IMR-90 (cell line): ENCODE results near the gene MYO1D. TPM values are rescaled to one million over a fixed set of nuclear protein-coding genes. Genes with fewer than 3 reads are reported as not detected.

Experiments
- ATAC-seq: fragments of 200-7000 bp; cut with Tn5 transposase; 2 replicates; pipeline ENCODE4 v1.9.1; 2020; ENCODE audit warnings: low read depth, mild to moderate bottlenecking, moderate library complexity
- BruUV-seq: library from RNA; stranded (reverse); fragments of 400-500 nt; replicated peaks from 2 replicates; lab custom pipeline; 2021; lab: Mats Ljungman, UMichigan
- CTCF ChIA-PET: fragments of 300-600 bp; formaldehyde crosslinking; extraction: SDS; loops from one replicate; lab custom pipeline; 2021; ENCODE audit warnings: antibody characterized with exemption; lab: Yijun Ruan, JAX
- POLR2A ChIA-PET: fragments of 300-600 bp; sonication (Branson Sonifier 250); formaldehyde crosslinking; loops from one replicate; lab custom pipeline; 2022; ENCODE audit warnings: antibody characterized with exemption; ENCODE audit not compliant: unreplicated experiment; lab: Charles Lee
- DNase-seq: peaks from one replicate; pipeline ENCODE4 v3.0.0; 2013
- H2AFZ ChIP-seq: replicated peaks from 2 replicates; pipeline ENCODE3; 2013; ENCODE audit warnings: low read length, mild to moderate bottlenecking; ENCODE audit not compliant: poor library complexity
- H2AK5ac ChIP-seq: 2 replicates; pipeline ENCODE4 v1.6.1; 2013; ENCODE audit warnings: low read depth, low read length, inconsistent platforms
- H2AK9ac ChIP-seq: replicated peaks from 2 replicates; pipeline ENCODE3; 2013; ENCODE audit warnings: mild to moderate bottlenecking, low read depth, low read length, moderate library complexity; ENCODE audit not compliant: poor library complexity
- H2BK120ac ChIP-seq: 2 replicates; pipeline ENCODE4 v1.6.1; 2013; ENCODE audit warnings: low read depth, low read length, inconsistent platforms
- H2BK15ac ChIP-seq: 3 replicates; pipeline ENCODE4 v1.6.1; 2013; ENCODE audit warnings: low read depth, low read length, inconsistent platforms
- H2BK20ac ChIP-seq: 2 replicates; pipeline ENCODE4 v1.6.1; 2013; ENCODE audit warnings: low read depth, mild to moderate bottlenecking, inconsistent platforms, low read length, moderate library complexity
- H2BK5ac ChIP-seq: 2 replicates; pipeline ENCODE4 v1.6.1; 2013; ENCODE audit warnings: mild to moderate bottlenecking, low read depth, low read length, inconsistent platforms; ENCODE audit not compliant: poor library complexity, severe bottlenecking
- H3K14ac ChIP-seq: replicated peaks from 2 replicates; pipeline ENCODE4 v1.6.1; 2013; ENCODE audit warnings: low read depth, low read length, inconsistent platforms
- H3K18ac ChIP-seq: 2 replicates; pipeline ENCODE4 v1.6.1; 2013; ENCODE audit warnings: low read depth, low read length, control low read depth
- H3K23ac ChIP-seq: 2 replicates; pipeline ENCODE4 v1.6.1; 2013; ENCODE audit warnings: low read depth, low read length, inconsistent platforms
- H3K27ac ChIP-seq: 2 replicates; pipeline ENCODE4 v1.5.1; 2013; ENCODE audit warnings: mild to moderate bottlenecking, control low read depth, low read length; ENCODE audit not compliant: insufficient read depth
- H3K27me3 ChIP-seq: 2 replicates; pipeline ENCODE4 v1.6.1; 2013; ENCODE audit warnings: low read length; ENCODE audit not compliant: control insufficient read depth, insufficient read depth
- H3K36me3 ChIP-seq: 2 replicates; pipeline ENCODE4 v1.6.1; 2013; ENCODE audit warnings: low read length, mixed read lengths; ENCODE audit not compliant: control insufficient read depth, insufficient read depth
- H3K4ac ChIP-seq: 2 replicates; pipeline ENCODE4 v1.6.1; 2013; ENCODE audit warnings: low read depth, low read length, inconsistent platforms
- H3K4me1 ChIP-seq: 2 replicates; pipeline ENCODE4 v1.6.1; 2013; ENCODE audit warnings: low read length, mixed read lengths; ENCODE audit not compliant: control insufficient read depth, insufficient read depth
- H3K4me2 ChIP-seq: 2 replicates; pipeline ENCODE4 v1.6.1; 2013; ENCODE audit warnings: low read depth, mild to moderate bottlenecking, control low read depth, low read length, moderate library complexity
- H3K4me3 ChIP-seq: 2 replicates; pipeline ENCODE4 v1.5.1; 2013; ENCODE audit warnings: low read depth, mild to moderate bottlenecking, control low read depth, low read length, moderate library complexity; ENCODE audit not compliant: insufficient read depth
- H3K56ac ChIP-seq: 2 replicates; pipeline ENCODE4 v1.6.1; 2013; ENCODE audit warnings: low read length, inconsistent platforms; ENCODE audit not compliant: insufficient read depth; ENCODE audit errors: extremely low read depth
- H3K79me1 ChIP-seq, 2 experiments: 2 replicates each; pipeline ENCODE4 v1.6.1; 2013; ENCODE audit warnings: low read length in 2 of 2, inconsistent platforms in 1 of 2, low read depth in 1 of 2
- H3K9ac ChIP-seq: 2 replicates; pipeline ENCODE4 v1.6.1; 2013; ENCODE audit warnings: low read depth, low read length, control low read depth
- H3K9me1 ChIP-seq: 2 replicates; pipeline ENCODE4 v1.6.1; 2013; ENCODE audit warnings: low read length, inconsistent platforms; ENCODE audit not compliant: insufficient read depth
- H3K9me3 ChIP-seq: 2 replicates; pipeline ENCODE4 v1.6.1; 2013; ENCODE audit warnings: low read length; ENCODE audit not compliant: control insufficient read depth, insufficient read depth
- H4K20me1 ChIP-seq: 2 replicates; pipeline ENCODE4 v1.6.1; 2013; ENCODE audit warnings: low read length, inconsistent platforms; ENCODE audit not compliant: insufficient read depth
- H4K5ac ChIP-seq: 2 replicates; pipeline ENCODE4 v1.6.1; 2013; ENCODE audit warnings: mild to moderate bottlenecking, low read depth, low read length, control low read depth
- H4K8ac ChIP-seq, 2 experiments: 2 replicates each; pipeline ENCODE4 v1.6.1; 2013; ENCODE audit warnings: low read depth in 2 of 2, low read length in 2 of 2, control low read depth in 1 of 2, inconsistent platforms in 1 of 2
- H4K91ac ChIP-seq: 2 replicates; pipeline ENCODE4 v1.6.1; 2013; ENCODE audit warnings: low read depth, low read length, inconsistent platforms; ENCODE audit not compliant: insufficient read depth
- CEBPB ChIP-seq: IDR thresholded peaks from 2 replicates; pipeline ENCODE4 v1.6.1; 2012; ENCODE audit warnings: low read depth, low read length, improper control_type of control experiment
- CTCF ChIP-seq: conservative IDR thresholded peaks from 2 replicates; pipeline ENCODE4 v1.5.1; 2012; ENCODE audit warnings: mild to moderate bottlenecking, low read depth, low read length, improper control_type of control experiment
- POLR2A ChIP-seq: IDR thresholded peaks from 2 replicates; pipeline ENCODE4 v1.6.1; 2012; ENCODE audit warnings: mild to moderate bottlenecking, low read depth, low read length
- RFX5 ChIP-seq: IDR thresholded peaks from 2 replicates; pipeline ENCODE4 v1.8.0; 2012; ENCODE audit warnings: low read depth, mild to moderate bottlenecking, low read length, moderate library complexity
- WGBS, 2 experiments: methylation state at CpG; one replicate each; pipeline versions ENCODE4 v1.1.5 to v1.1.7; 2013; ENCODE audit warnings: missing lambda C conversion rate in 2 of 2; ENCODE audit not compliant: insufficient read length in 1 of 2; ENCODE audit errors: extremely low coverage in 2 of 2; 5-methylcytosine and 5-hydroxymethylcytosine counted together
- dilution Hi-C: fragments of 300-500 bp; cut with HindIII; formaldehyde crosslinking; loops from one replicate; pipeline ENCODE4 v1.14.3; 2018; ENCODE audit warnings: low sequenced_read_pairs; ENCODE audit not compliant: unreplicated experiment
- in situ Hi-C: fragments of 300-500 bp; cut with MboI; formaldehyde crosslinking; loops from 3 replicates; pipeline ENCODE4 v1.14.3; 2019; ENCODE audit warnings: low sequenced_read_pairs, inconsistent platforms, mixed read lengths
- intact Hi-C: fragments of 100-400 bp; cut with micrococcal nuclease; formaldehyde crosslinking; loops from 2 replicates; pipeline ENCODE4 v1.10.0; 2022
- polyA plus RNA-seq, 3 experiments: library from polyadenylated mRNA; depleted of rRNA; stranded (reverse); fragments of >200 nt; gene quantifications; 2 replicates each; pipeline ENCODE4 v1.2.3, GENCODE V29; 2012; ENCODE audit warnings: low replicate concordance in 1 of 3
- total RNA-seq: library from RNA; depleted of rRNA; stranded (reverse); fragments of >200 nt; gene quantifications from 2 replicates; pipeline ENCODE4 v1.2.3, GENCODE V29; 2012

Gene MYO1D
- total and polyA plus RNA-seq, 2 of the 4 experiments (the other 2 are of a cell fraction): 0.63 to 0.90 TPM

GRCh38 chr17:32840241-32840640 lies 36.7 kb downstream of the MYO1D start:
- ChIA-PET POLR2A (no interaction called here), CTCF (no interaction called here)
- DNase-seq (no peak), ATAC-seq (no peak)
- 0 to 100% methylated on average over 1 of the region's 4 CpGs for WGBS, 2 experiments
- no peak overlapping the region for H2BK20ac ChIP-seq
- no peak overlapping the region for H2AK5ac ChIP-seq
- dilution Hi-C loops: no loop called here
- no peak overlapping the region for H3K9ac ChIP-seq
- H4K91ac ChIP-seq: no peak overlapping the region
- no peaks in the 10 kb centered on the region for H3K79me1 ChIP-seq
- H3K56ac ChIP-seq: no peak overlapping the region
- H4K8ac ChIP-seq: no peak overlapping the region
- H3K36me3 ChIP-seq: no peaks in the 10 kb centered on the region
- no peak for TF ChIP-seq RFX5
- TF ChIP-seq CTCF: no peak
- no peak for TF ChIP-seq CEBPB
- TF ChIP-seq POLR2A: no peak
- no peak overlapping the region for H2BK5ac ChIP-seq
- no peak overlapping the region for H4K5ac ChIP-seq
- no peaks in the 10 kb centered on the region for H3K9me3 ChIP-seq
- no peak overlapping the region for H2BK15ac ChIP-seq
- H3K4ac ChIP-seq: no peak overlapping the region
- H3K4me1 ChIP-seq: no peaks in the 10 kb centered on the region
- H3K9me1 ChIP-seq: no peaks in the 10 kb centered on the region
- in situ Hi-C loops: no loop called here
- intact Hi-C loops: no loop called here
- no peaks in the 10 kb centered on the region for H3K27me3 ChIP-seq
- no peak overlapping the region for H3K4me3 ChIP-seq
- no peak overlapping the region for H3K4me2 ChIP-seq
- H4K20me1 ChIP-seq: no peaks in the 10 kb centered on the region
- H2AK9ac ChIP-seq: no peak overlapping the region
- no TSS peak for BruUV-seq
- H3K27ac ChIP-seq: no peak overlapping the region
- no peak overlapping the region for H2BK120ac ChIP-seq
- H3K18ac ChIP-seq: no peak overlapping the region
- no peak overlapping the region for H3K14ac ChIP-seq
- no peak overlapping the region for H3K23ac ChIP-seq
- no peak overlapping the region for H2AFZ ChIP-seq
